Activated CD4-positive, CD25-positive, alpha-beta regulatory T cell (primary cell): ENCODE data around the gene GIPC3.

Experiments
- DNase-seq, 4 experiments: peaks; one replicate each; lab custom pipeline; 2025; lab: John Stamatoyannopoulos, UW

The GIPC3 gene

GRCh38 chr19:3638208-3639193, 53.2 kb downstream of the GIPC3 start:
- DNase-seq: no peak

GRCh38 chr19:3639479-3639878, 54.2 kb downstream of the GIPC3 start:
- no peak for DNase-seq

- DNase-seq: no peak
Observed at GRCh38 chr19:3641515-3642269, 56.4 kb downstream of the GIPC3 start.

GRCh38 chr19:3642296-3642695, 57.0 kb downstream of the GIPC3 start:
- no peak for DNase-seq
